ENCODE measurements around the gene EEF1AKMT3.

EEF1AKMT3 gene

GRCh38 chr12:57750561-57751431 is 21.6 kb upstream of the EEF1AKMT3 start:
- no peak for DNase-seq (ENCODE audit: low read depth in 2 of 3, low spot score in 2 of 3)

GRCh38 chr12:57751432-57751787 is 21.0 kb upstream of the EEF1AKMT3 start:
- no peak for DNase-seq (ENCODE audit: low read depth in 2 of 3, low spot score in 2 of 3)

- peak; percentile 88 to 97 (median 93) for DNase-seq (ENCODE audit: low read depth in 2 of 3, low spot score in 2 of 3)
These were observed 20.4 kb upstream of the EEF1AKMT3 start, which contains the start of gene CDK4 for GRCh38 chr12:57751788-57752667. Gene CDK4 (minus strand): TSS chr12:57752310. CDS start chr12:57751717, 593 bp downstream.

GRCh38 chr12:57752668-57753000 is 19.8 kb upstream of the EEF1AKMT3 start:
- no peak for DNase-seq (ENCODE audit: low read depth in 2 of 3, low spot score in 2 of 3)

GRCh38 chr12:57753756-57754337 is 18.6 kb upstream of the EEF1AKMT3 start:
- no peak for DNase-seq (ENCODE audit: low read depth in 2 of 3, low spot score in 2 of 3)

GRCh38 chr12:57754411-57755193 is 17.8 kb upstream of the EEF1AKMT3 start, which contains the start of gene MARCHF9:
Gene MARCHF9 (plus strand): TSS chr12:57755103. CDS start chr12:57755529, 426 bp downstream.
- DNase-seq (ENCODE audit: low read depth in 2 of 3, low spot score in 2 of 3), result peak; percentile 39 to 59 (median 41)

GRCh38 chr12:57755194-57755453 is 17.3 kb upstream of the EEF1AKMT3 start:
- DNase-seq (ENCODE audit: low read depth in 2 of 3, low spot score in 2 of 3), result no peak

GRCh38 chr12:57755454-57756372 is 16.7 kb upstream of the EEF1AKMT3 start:
- DNase-seq (ENCODE audit: low read depth in 2 of 3, low spot score in 2 of 3), result no peak

- peak in 2 of 3 experiments; percentile 47 to 57 for DNase-seq (ENCODE audit: low read depth in 2 of 3, low spot score in 2 of 3)
These were observed 15.7 kb upstream of the EEF1AKMT3 start for GRCh38 chr12:57756406-57757341.

GRCh38 chr12:57757771-57758170 is 14.6 kb upstream of the EEF1AKMT3 start:
- DNase-seq (ENCODE audit: low read depth in 2 of 3, low spot score in 2 of 3), result no peak

GRCh38 chr12:57758552-57759359 is 13.7 kb upstream of the EEF1AKMT3 start:
- no peak for DNase-seq (ENCODE audit: low read depth in 2 of 3, low spot score in 2 of 3)

GRCh38 chr12:57759360-57759980 is 12.9 kb upstream of the EEF1AKMT3 start:
- no peak for DNase-seq (ENCODE audit: low read depth in 2 of 3, low spot score in 2 of 3)

GRCh38 chr12:57760347-57760982 is 11.9 kb upstream of the EEF1AKMT3 start:
- DNase-seq (ENCODE audit: low read depth in 2 of 3, low spot score in 2 of 3), result no peak

- no peak for DNase-seq (ENCODE audit: low read depth in 2 of 3, low spot score in 2 of 3)
These were observed 10.9 kb upstream of the EEF1AKMT3 start for GRCh38 chr12:57761391-57761998.

- DNase-seq (ENCODE audit: low read depth in 2 of 3, low spot score in 2 of 3), result no peak
These were observed 10.0 kb upstream of the EEF1AKMT3 start for GRCh38 chr12:57762463-57762862.

GRCh38 chr12:57763881-57764661 is 8.3 kb upstream of the EEF1AKMT3 start:
- DNase-seq (ENCODE audit: low read depth in 2 of 3, low spot score in 2 of 3), result no peak
